Measurements from ENCODE around the gene GASK1B. TPM values are rescaled to one million over a fixed set of nuclear protein-coding genes. Genes with fewer than 3 reads are reported as not detected.

The GASK1B gene
- total RNA-seq, 1 experiment from 2014 or later, result 1.1 TPM

DNA sequence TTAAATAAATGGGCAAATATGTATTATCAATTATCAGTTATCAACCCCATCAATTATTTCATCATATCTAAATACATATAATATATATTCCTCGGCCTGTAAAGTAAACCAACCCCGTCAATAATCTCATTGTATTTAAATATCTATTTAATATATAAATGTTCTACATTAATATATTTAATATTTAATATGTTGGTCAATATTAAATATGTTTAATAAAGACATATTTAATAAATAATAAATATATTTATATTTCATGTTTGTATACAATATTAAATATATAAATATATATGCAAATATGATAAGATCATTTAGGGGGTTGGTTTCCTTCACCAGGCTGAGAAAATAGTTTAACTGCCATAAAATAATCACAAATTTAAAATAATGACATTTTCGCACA, 31.1 kb upstream of the GASK1B start:
- no TSS peak for BruUV-seq (replicated peaks)
- TF ChIP-seq SIN3A (IDR thresholded peaks at IDR 0.05; ENCODE audit: borderline replicate concordance, insufficient read depth, low read depth, low read length) (no peak), TCF7L2 (IDR thresholded peaks at IDR 0.05; ENCODE audit: low read depth, low read length) (no peak), POLR2AphosphoS5 (IDR thresholded peaks at IDR 0.05; ENCODE audit: low read depth, low read length) (no peak)
- TF ChIP-seq, protein P1, sequence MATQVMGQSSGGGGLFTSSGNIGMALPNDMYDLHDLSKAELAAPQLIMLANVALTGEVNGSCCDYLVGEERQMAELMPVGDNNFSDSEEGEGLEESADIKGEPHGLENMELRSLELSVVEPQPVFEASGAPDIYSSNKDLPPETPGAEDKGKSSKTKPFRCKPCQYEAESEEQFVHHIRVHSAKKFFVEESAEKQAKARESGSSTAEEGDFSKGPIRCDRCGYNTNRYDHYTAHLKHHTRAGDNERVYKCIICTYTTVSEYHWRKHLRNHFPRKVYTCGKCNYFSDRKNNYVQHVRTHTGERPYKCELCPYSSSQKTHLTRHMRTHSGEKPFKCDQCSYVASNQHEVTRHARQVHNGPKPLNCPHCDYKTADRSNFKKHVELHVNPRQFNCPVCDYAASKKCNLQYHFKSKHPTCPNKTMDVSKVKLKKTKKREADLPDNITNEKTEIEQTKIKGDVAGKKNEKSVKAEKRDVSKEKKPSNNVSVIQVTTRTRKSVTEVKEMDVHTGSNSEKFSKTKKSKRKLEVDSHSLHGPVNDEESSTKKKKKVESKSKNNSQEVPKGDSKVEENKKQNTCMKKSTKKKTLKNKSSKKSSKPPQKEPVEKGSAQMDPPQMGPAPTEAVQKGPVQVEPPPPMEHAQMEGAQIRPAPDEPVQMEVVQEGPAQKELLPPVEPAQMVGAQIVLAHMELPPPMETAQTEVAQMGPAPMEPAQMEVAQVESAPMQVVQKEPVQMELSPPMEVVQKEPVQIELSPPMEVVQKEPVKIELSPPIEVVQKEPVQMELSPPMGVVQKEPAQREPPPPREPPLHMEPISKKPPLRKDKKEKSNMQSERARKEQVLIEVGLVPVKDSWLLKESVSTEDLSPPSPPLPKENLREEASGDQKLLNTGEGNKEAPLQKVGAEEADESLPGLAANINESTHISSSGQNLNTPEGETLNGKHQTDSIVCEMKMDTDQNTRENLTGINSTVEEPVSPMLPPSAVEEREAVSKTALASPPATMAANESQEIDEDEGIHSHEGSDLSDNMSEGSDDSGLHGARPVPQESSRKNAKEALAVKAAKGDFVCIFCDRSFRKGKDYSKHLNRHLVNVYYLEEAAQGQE (IDR thresholded peaks at IDR 0.05; ENCODE audit: insufficient read depth in 1 of 2, low read depth in 2 of 2, low read length in 1 of 2), result no peak
- no peak for DNase-seq (ENCODE audit: low read depth, low spot score)
- no peak for ATAC-seq
- Histone ChIP-seq H3K9me3 (ENCODE audit: control insufficient read depth, insufficient read depth, low read depth, low read length) (no peaks in the 10 kb centered on the region), H3K36me3 (ENCODE audit: control insufficient read depth, insufficient read depth, low read length) (no peaks in the 10 kb centered on the region), H3K27ac (ENCODE audit: low read length) (no peak overlapping the region), H3K27me3 (ENCODE audit: control insufficient read depth, insufficient read depth, low read length) (no peaks in the 10 kb centered on the region), H3K4me3 (ENCODE audit: low read depth in 2 of 2, low read length in 2 of 2) (no peak overlapping the region), H3K4me1 (ENCODE audit: control insufficient read depth, insufficient read depth, low read length) (no peaks in the 10 kb centered on the region)
- in situ Hi-C loops (cut with HindIII; ENCODE audit: low pct_unique_long_range_greater_than_20kb, low sequenced_read_pairs), result no loop called here
- ChIA-PET CTCF (no interaction called here), POLR2A (no interaction called here)
- intact Hi-C loops (cut with micrococcal nuclease; ENCODE audit: unreplicated experiment), result no loop called here

GRCh38 chr4:158203436-158203835, 30.6 kb upstream of the GASK1B start:
- ATAC-seq (no peak), DNase-seq (ENCODE audit: low read depth, low spot score) (no peak)
- TF ChIP-seq SIN3A (IDR thresholded peaks at IDR 0.05; ENCODE audit: borderline replicate concordance, insufficient read depth, low read depth, low read length) (no peak), POLR2AphosphoS5 (IDR thresholded peaks at IDR 0.05; ENCODE audit: low read depth, low read length) (no peak), TCF7L2 (IDR thresholded peaks at IDR 0.05; ENCODE audit: low read depth, low read length) (no peak)
- TF ChIP-seq, protein P2, sequence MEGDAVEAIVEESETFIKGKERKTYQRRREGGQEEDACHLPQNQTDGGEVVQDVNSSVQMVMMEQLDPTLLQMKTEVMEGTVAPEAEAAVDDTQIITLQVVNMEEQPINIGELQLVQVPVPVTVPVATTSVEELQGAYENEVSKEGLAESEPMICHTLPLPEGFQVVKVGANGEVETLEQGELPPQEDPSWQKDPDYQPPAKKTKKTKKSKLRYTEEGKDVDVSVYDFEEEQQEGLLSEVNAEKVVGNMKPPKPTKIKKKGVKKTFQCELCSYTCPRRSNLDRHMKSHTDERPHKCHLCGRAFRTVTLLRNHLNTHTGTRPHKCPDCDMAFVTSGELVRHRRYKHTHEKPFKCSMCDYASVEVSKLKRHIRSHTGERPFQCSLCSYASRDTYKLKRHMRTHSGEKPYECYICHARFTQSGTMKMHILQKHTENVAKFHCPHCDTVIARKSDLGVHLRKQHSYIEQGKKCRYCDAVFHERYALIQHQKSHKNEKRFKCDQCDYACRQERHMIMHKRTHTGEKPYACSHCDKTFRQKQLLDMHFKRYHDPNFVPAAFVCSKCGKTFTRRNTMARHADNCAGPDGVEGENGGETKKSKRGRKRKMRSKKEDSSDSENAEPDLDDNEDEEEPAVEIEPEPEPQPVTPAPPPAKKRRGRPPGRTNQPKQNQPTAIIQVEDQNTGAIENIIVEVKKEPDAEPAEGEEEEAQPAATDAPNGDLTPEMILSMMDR (IDR thresholded peaks at IDR 0.05), result no peak
- TF ChIP-seq, protein P1 (IDR thresholded peaks at IDR 0.05; ENCODE audit: insufficient read depth in 1 of 2, low read depth in 2 of 2, low read length in 1 of 2), result no peak
- BruUV-seq (replicated peaks), result no TSS peak
- ChIA-PET POLR2A (interaction anchor here (0.6 kb wide), 1 partner anchor 40 kb away, joined by 3 read pairs; no protein-coding TSS in a partner anchor), CTCF (no interaction called here)
- no peaks in the 10 kb centered on the region for H3K4me1 ChIP-seq (ENCODE audit: control insufficient read depth, insufficient read depth, low read length)
- no peak overlapping the region for H3K27ac ChIP-seq (ENCODE audit: low read length)
- no peaks in the 10 kb centered on the region for H3K9me3 ChIP-seq (ENCODE audit: control insufficient read depth, insufficient read depth, low read depth, low read length)
- no peaks in the 10 kb centered on the region for H3K27me3 ChIP-seq (ENCODE audit: control insufficient read depth, insufficient read depth, low read length)
- no peaks in the 10 kb centered on the region for H3K36me3 ChIP-seq (ENCODE audit: control insufficient read depth, insufficient read depth, low read length)
- no peak overlapping the region for H3K4me3 ChIP-seq (ENCODE audit: low read depth in 2 of 2, low read length in 2 of 2)
- intact Hi-C loops (cut with micrococcal nuclease; ENCODE audit: unreplicated experiment) (no loop called here), in situ Hi-C loops (cut with HindIII; ENCODE audit: low pct_unique_long_range_greater_than_20kb, low sequenced_read_pairs) (no loop called here)
